ENCODE measurements around the gene SALL2. TPM values are rescaled to one million over a fixed set of nuclear protein-coding genes. Genes with fewer than 3 reads are reported as not detected.
A peak's percentile ranks its signal among the peaks of the same experiment; 100 is the strongest.

The SALL2 gene
- total and polyA plus RNA-seq, 4 donors = 0.49 to 2.9 (median 0.78) TPM

DNA sequence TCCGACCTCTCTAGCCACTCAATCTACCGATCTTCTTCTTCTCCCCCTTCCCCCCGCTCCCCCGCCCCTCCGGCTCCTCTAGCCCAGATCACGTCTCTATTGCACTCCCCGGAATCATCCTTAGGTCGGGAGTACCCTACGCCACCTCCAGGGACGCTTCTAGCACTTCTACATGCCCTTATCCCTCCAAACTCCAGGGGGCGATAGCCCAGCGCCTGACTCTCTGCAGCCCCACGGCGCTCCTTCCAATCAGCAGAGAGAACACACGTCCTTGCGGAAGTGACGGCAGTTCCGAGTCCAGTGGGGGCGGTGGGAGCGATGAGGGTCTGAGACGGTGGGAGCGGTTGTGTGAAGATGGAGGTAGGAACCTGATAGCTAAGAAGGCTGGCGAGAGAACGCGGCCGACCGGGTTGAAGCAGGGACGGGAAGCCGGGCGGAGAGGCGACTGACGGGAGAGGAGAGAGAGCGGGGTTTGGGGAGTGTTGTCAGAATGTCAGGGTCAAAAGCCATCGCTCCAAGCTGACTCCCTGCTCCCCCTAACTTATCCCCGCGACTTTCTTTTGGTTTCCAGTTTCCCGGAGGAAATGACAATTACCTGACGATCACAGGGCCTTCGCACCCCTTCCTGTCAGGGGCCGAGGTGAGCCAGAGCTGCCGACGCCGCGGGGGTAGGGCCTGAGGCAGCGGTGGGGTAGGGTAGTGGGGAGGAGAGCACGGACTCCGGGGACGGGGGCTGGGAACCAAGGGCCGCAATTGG lies 49.0 kb downstream of the SALL2 start, which contains the start of the genes RAB2B and TOX4:
RAB2B (minus strand) TSS at position 35 of the 757 bp plus-strand sequence. CDS start 87 bp downstream, outside the sequence.
TOX4 (plus strand) TSS at position 271 of the 757 bp plus-strand sequence; CDS start at position 355, 84 bp downstream.
- Histone ChIP-seq H3K9me3 (ENCODE audit: control insufficient read depth in 4 of 4, low read length in 3 of 4) (no peaks in the 10 kb centered on the region), H3K4me1 (ENCODE audit: control insufficient read depth in 4 of 4, insufficient read depth in 4 of 4, low read length in 3 of 4) (peaks cover 8 to 25% (median 15%) of the 10 kb centered on the region in 4 donors), H3K9ac (ENCODE audit: low read depth in 1 of 2, low read length in 2 of 2) (peak within 1 kb of the TSS; percentile 89 to 95), H3K36me3 (ENCODE audit: control insufficient read depth in 4 of 4, insufficient read depth in 3 of 4, low read depth in 1 of 4, low read length in 3 of 4) (peaks cover 0 to 13% (median 2%) of the 10 kb centered on the region in 4 donors), H3K27ac (ENCODE audit: low read depth in 1 of 2, low read length in 2 of 2) (peak within 1 kb of the TSS; percentile 80 to 91), H3K4me3 (ENCODE audit: low read depth in 1 of 3, low read length in 3 of 3) (peak within 1 kb of the TSS; percentile 62 to 100 (median 90)), H3K27me3 (ENCODE audit: control insufficient read depth in 4 of 4, insufficient read depth in 4 of 4, low read length in 3 of 4) (no peaks in the 10 kb centered on the region)
- peak; percentile 44 to 62 for TF ChIP-seq HNF4A (conservative IDR thresholded peaks at IDR 0.05)
- peak; percentile 77 for TF ChIP-seq SP1 (IDR thresholded peaks at IDR 0.05)
- TF ChIP-seq, protein P1, sequence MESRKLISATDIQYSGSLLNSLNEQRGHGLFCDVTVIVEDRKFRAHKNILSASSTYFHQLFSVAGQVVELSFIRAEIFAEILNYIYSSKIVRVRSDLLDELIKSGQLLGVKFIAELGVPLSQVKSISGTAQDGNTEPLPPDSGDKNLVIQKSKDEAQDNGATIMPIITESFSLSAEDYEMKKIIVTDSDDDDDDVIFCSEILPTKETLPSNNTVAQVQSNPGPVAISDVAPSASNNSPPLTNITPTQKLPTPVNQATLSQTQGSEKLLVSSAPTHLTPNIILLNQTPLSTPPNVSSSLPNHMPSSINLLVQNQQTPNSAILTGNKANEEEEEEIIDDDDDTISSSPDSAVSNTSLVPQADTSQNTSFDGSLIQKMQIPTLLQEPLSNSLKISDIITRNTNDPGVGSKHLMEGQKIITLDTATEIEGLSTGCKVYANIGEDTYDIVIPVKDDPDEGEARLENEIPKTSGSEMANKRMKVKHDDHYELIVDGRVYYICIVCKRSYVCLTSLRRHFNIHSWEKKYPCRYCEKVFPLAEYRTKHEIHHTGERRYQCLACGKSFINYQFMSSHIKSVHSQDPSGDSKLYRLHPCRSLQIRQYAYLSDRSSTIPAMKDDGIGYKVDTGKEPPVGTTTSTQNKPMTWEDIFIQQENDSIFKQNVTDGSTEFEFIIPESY (IDR thresholded peaks at IDR 0.05) = peak; percentile 42
- peak in 1 of 2 donors; percentile 33 for TF ChIP-seq JUND (IDR thresholded peaks at IDR 0.05)
- TF ChIP-seq FOXA2 (IDR thresholded peaks at IDR 0.05) = peak; percentile 54
- peak; percentile 85 for TF ChIP-seq YY1 (IDR thresholded peaks at IDR 0.05)
- peak; percentile 57 for TF ChIP-seq FOXA1 (IDR thresholded peaks at IDR 0.05)
- peak; percentile 77 to 94 for TF ChIP-seq GABPA (IDR thresholded peaks at IDR 0.05 in 1 of 2, conservative IDR thresholded peaks at IDR 0.05 in 1 of 2)
- TF ChIP-seq, protein P2, sequence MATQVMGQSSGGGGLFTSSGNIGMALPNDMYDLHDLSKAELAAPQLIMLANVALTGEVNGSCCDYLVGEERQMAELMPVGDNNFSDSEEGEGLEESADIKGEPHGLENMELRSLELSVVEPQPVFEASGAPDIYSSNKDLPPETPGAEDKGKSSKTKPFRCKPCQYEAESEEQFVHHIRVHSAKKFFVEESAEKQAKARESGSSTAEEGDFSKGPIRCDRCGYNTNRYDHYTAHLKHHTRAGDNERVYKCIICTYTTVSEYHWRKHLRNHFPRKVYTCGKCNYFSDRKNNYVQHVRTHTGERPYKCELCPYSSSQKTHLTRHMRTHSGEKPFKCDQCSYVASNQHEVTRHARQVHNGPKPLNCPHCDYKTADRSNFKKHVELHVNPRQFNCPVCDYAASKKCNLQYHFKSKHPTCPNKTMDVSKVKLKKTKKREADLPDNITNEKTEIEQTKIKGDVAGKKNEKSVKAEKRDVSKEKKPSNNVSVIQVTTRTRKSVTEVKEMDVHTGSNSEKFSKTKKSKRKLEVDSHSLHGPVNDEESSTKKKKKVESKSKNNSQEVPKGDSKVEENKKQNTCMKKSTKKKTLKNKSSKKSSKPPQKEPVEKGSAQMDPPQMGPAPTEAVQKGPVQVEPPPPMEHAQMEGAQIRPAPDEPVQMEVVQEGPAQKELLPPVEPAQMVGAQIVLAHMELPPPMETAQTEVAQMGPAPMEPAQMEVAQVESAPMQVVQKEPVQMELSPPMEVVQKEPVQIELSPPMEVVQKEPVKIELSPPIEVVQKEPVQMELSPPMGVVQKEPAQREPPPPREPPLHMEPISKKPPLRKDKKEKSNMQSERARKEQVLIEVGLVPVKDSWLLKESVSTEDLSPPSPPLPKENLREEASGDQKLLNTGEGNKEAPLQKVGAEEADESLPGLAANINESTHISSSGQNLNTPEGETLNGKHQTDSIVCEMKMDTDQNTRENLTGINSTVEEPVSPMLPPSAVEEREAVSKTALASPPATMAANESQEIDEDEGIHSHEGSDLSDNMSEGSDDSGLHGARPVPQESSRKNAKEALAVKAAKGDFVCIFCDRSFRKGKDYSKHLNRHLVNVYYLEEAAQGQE (IDR thresholded peaks at IDR 0.05) = peak; percentile 22
- TF ChIP-seq RAD21 (IDR thresholded peaks at IDR 0.05) = peak; percentile 65 to 79
- no peak for TF ChIP-seq TAF1 (conservative IDR thresholded peaks at IDR 0.05)
- TF ChIP-seq, protein P3, sequence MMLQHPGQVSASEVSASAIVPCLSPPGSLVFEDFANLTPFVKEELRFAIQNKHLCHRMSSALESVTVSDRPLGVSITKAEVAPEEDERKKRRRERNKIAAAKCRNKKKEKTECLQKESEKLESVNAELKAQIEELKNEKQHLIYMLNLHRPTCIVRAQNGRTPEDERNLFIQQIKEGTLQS (IDR thresholded peaks at IDR 0.05) = no peak
- TF ChIP-seq, protein P4, sequence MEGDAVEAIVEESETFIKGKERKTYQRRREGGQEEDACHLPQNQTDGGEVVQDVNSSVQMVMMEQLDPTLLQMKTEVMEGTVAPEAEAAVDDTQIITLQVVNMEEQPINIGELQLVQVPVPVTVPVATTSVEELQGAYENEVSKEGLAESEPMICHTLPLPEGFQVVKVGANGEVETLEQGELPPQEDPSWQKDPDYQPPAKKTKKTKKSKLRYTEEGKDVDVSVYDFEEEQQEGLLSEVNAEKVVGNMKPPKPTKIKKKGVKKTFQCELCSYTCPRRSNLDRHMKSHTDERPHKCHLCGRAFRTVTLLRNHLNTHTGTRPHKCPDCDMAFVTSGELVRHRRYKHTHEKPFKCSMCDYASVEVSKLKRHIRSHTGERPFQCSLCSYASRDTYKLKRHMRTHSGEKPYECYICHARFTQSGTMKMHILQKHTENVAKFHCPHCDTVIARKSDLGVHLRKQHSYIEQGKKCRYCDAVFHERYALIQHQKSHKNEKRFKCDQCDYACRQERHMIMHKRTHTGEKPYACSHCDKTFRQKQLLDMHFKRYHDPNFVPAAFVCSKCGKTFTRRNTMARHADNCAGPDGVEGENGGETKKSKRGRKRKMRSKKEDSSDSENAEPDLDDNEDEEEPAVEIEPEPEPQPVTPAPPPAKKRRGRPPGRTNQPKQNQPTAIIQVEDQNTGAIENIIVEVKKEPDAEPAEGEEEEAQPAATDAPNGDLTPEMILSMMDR (IDR thresholded peaks at IDR 0.05; ENCODE audit: low read depth, low read length, missing input control) = peak; percentile 100
- TF ChIP-seq HNF4G (IDR thresholded peaks at IDR 0.05) = peak; percentile 42
- TF ChIP-seq RXRA (IDR thresholded peaks at IDR 0.05) = peak; percentile 57 to 75
- TF ChIP-seq, protein P5, sequence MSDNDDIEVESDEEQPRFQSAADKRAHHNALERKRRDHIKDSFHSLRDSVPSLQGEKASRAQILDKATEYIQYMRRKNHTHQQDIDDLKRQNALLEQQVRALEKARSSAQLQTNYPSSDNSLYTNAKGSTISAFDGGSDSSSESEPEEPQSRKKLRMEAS (IDR thresholded peaks at IDR 0.05) = peak; percentile 65
- TF ChIP-seq EGR1 (IDR thresholded peaks at IDR 0.05; ENCODE audit: low read depth in 2 of 2) = peak; percentile 41 to 62
- peak; percentile 64 for TF ChIP-seq NR2F2 (IDR thresholded peaks at IDR 0.05)
- WGBS = under 1% methylated on average over 49 of the region's 49 CpGs
- peak; percentile 93 for DNase-seq (ENCODE audit: low spot score)

All from liver (tissue), 9 donors.